Metanephros (tissue), 2 donors: Measurements from ENCODE around the gene FAM13A. TPM values are rescaled to one million over a fixed set of nuclear protein-coding genes. Genes with fewer than 3 reads are reported as not detected.

Experiments
- small RNA-seq: library from RNA; depleted of rRNA; stranded (forward); fragments of <200 nt; gene quantifications from one replicate; pipeline ENCODE3, GENCODE V24; 2014; ENCODE audit warnings: low replicate concordance
- total RNA-seq: library from RNA; depleted of rRNA; stranded (reverse); fragments of >200 nt; gene quantifications from one replicate; pipeline ENCODE4 v1.2.3, GENCODE V29; 2014

FAM13A gene
- 53.5 TPM for total RNA-seq

GRCh38 chr4:89056953-89057398, at the start of gene FAM13A:
Gene FAM13A, minus strand, starts transcription at chr4:89057185. Its CDS starts 221 bp downstream, at chr4:89056964.

GRCh38 chr4:88697588-88698329, 359.2 kb downstream of the FAM13A start, which contains the start of gene NAP1L5:
Gene NAP1L5, minus strand, starts transcription at chr4:88697829. Its CDS starts 75 bp downstream, at chr4:88697754.

Small RNAs within 50 kb of the gene (small RNA-seq; reads per million reads assigned to genes)
- not detected for gene RF02115
- not detected for gene RNU6-33P

Other genes starting within 250 kb of the FAM13A start
- 7.5 TPM for gene TIGD2, start 54.3 kb upstream of the FAM13A start, total RNA-seq